Measurements from ENCODE around the gene LRRC66.
A peak's percentile ranks its signal among the peaks of the same experiment; 100 is the strongest.

LRRC66 gene

DNA sequence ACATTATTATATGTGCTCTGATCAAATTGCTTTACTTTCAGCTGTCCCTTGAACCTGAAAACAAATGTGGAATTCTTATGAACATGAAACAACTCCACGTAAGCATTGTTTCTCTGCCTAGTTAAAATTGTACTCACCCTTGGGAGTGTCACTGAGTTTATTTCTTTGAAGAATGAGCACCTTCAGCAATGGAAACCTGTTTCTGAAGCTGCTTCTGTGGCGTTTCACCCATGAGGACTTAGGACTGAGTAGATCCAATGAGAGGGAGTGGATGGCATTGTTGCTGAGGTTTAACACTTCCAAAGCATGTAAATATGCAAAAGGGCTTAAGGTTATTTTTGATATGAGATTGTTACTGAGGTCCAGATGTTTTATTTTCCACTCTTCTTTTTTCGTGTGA lies 3.2 kb downstream of the LRRC66 start:
- no peak for DNase-seq (ENCODE audit: low read depth)
- TF ChIP-seq CTCF (IDR thresholded peaks at IDR 0.05; ENCODE audit: control insufficient read depth, insufficient read depth, low read depth, low read length, missing control alignments) = no peak
- no peak overlapping the region for H3K4me3 ChIP-seq (ENCODE audit: control insufficient read depth, low read depth, low read length)

GRCh38 chr4:52015366-52015765 lies 4.8 kb downstream of the LRRC66 start:
- peak; percentile 19 for TF ChIP-seq CTCF (IDR thresholded peaks at IDR 0.05; ENCODE audit: control insufficient read depth, insufficient read depth, low read depth, low read length, missing control alignments)
- no peak for DNase-seq (ENCODE audit: low read depth)
- no peak overlapping the region for H3K4me3 ChIP-seq (ENCODE audit: control insufficient read depth, low read depth, low read length)

DNA sequence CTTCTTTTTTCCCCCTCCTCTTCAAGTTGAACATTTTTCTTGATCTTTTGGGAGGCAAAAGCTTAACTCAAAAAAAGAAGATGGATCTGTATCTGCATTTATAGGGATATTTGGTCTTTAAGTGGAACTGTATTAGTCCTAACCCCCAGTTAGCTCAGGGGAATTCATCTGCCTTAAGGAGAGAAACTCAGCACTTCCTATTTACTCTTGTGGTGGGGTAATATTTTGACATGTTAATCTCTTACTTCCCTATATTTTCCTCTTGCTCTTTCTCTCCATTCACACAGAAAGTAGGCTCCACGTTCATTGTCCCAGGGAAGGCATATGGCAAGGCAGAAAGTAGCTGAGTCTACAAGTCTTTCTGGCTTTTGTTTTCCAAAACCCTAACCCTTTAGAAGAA lies 5.3 kb downstream of the LRRC66 start:
- no peak for DNase-seq (ENCODE audit: low read depth)
- no peak overlapping the region for H3K4me3 ChIP-seq (ENCODE audit: control insufficient read depth, low read depth, low read length)
- TF ChIP-seq CTCF (IDR thresholded peaks at IDR 0.05; ENCODE audit: control insufficient read depth, insufficient read depth, low read depth, low read length, missing control alignments) = no peak

GRCh38 chr4:52012651-52013050 lies 7.5 kb downstream of the LRRC66 start:
- no peak overlapping the region for H3K4me3 ChIP-seq (ENCODE audit: control insufficient read depth, low read depth, low read length)
- no peak for TF ChIP-seq CTCF (IDR thresholded peaks at IDR 0.05; ENCODE audit: control insufficient read depth, insufficient read depth, low read depth, low read length, missing control alignments)
- DNase-seq (ENCODE audit: low read depth) = no peak

- no peak for TF ChIP-seq CTCF (IDR thresholded peaks at IDR 0.05; ENCODE audit: control insufficient read depth, insufficient read depth, low read depth, low read length, missing control alignments)
- no peak overlapping the region for H3K4me3 ChIP-seq (ENCODE audit: control insufficient read depth, low read depth, low read length)
- no peak for DNase-seq (ENCODE audit: low read depth)
These were observed 9.2 kb downstream of the LRRC66 start for GRCh38 chr4:52010986-52011385.

GRCh38 chr4:52006887-52007286 lies 13.3 kb downstream of the LRRC66 start:
- DNase-seq (ENCODE audit: low read depth) = no peak
- no peak for TF ChIP-seq CTCF (IDR thresholded peaks at IDR 0.05; ENCODE audit: control insufficient read depth, insufficient read depth, low read depth, low read length, missing control alignments)
- no peak overlapping the region for H3K4me3 ChIP-seq (ENCODE audit: control insufficient read depth, low read depth, low read length)

Data from AG09309 (cell line).